AG09309 (cell line): ENCODE results near the gene ARIH1.

ENCODE experiments used
- DNase-seq: peaks from one replicate; pipeline ENCODE4 v3.0.0-alpha.2; 2010; ENCODE audit warnings: low read depth
- H3K4me3 ChIP-seq: 2 replicates; pipeline ENCODE4 v1.5.1; 2011; ENCODE audit warnings: mild to moderate bottlenecking, low read depth, low read length, moderate library complexity; ENCODE audit not compliant: control insufficient read depth
- CTCF ChIP-seq: IDR thresholded peaks from 2 replicates; pipeline ENCODE4 v1.5.1; 2011; ENCODE audit warnings: mild to moderate bottlenecking, low read depth, low read length, inconsistent platforms; ENCODE audit not compliant: insufficient read depth, control insufficient read depth; ENCODE audit errors: missing control alignments

The ARIH1 gene

GRCh38 chr15:72507402-72508092 lies 33.4 kb downstream of the ARIH1 start:
- no peak for DNase-seq
- no peak for TF ChIP-seq CTCF

GRCh38 chr15:72509484-72509883 lies 35.4 kb downstream of the ARIH1 start:
- no peak overlapping the region for H3K4me3 ChIP-seq
- no peak for DNase-seq
- no peak for TF ChIP-seq CTCF

More at GRCh38 chr15:72507402-72508092, 33.4 kb downstream of the ARIH1 start:
- H3K4me3 ChIP-seq, result no peak overlapping the region

- TF ChIP-seq CTCF, result no peak
- DNase-seq, result no peak
- no peak overlapping the region for H3K4me3 ChIP-seq
Observed at GRCh38 chr15:72511536-72511935, 37.4 kb downstream of the ARIH1 start.

- no peak overlapping the region for H3K4me3 ChIP-seq
- TF ChIP-seq CTCF, result no peak
- no peak for DNase-seq
Observed at GRCh38 chr15:72515591-72516389, 41.7 kb downstream of the ARIH1 start.

- TF ChIP-seq CTCF, result no peak
- no peak for DNase-seq
- no peak overlapping the region for H3K4me3 ChIP-seq
Observed at GRCh38 chr15:72516777-72517176, 42.6 kb downstream of the ARIH1 start.

GRCh38 chr15:72521682-72522081 lies 47.6 kb downstream of the ARIH1 start:
- DNase-seq, result no peak
- no peak overlapping the region for H3K4me3 ChIP-seq
- TF ChIP-seq CTCF, result no peak
